Measurements from ENCODE around the gene NDST3.

NDST3 gene

DNA sequence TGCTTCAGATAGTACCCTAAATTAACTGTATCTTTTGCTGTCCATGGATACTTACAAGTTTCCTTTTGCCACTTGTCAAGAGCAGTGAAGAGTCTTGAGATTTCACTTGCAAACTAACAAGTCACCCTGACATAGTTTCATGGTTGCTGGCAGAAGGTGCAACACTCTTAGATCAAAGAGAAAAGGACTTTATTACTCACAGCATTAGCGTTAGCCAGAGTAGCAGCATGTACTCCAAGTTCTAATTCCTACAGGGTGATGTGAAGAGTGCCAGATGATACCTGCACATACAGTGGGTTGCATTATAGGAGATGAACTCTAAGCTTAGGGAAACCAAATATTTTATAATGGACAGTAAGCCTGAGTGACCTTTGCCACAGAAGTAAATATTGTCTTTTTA is 47.9 kb downstream of the NDST3 start:
- no peak for DNase-seq

DNA sequence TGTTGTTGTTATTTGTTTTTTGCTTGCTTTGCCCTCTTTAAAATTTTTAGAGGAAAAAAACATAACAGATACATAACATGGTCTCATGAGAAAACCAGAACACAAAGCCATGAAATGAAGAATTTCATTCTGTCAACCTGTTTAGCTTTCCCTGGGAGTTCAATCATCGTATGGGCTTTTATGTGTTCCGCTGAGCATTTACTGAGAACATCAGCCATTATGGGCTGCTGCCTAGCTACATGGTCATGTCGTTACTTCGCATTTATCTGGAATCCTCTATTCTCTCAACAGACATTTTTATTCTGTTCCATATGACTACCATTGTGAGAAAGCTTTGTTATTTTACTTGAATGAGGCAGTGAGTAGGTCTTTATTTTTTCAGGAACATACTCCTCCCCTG is 51.4 kb downstream of the NDST3 start:
- DNase-seq = no peak

DNA sequence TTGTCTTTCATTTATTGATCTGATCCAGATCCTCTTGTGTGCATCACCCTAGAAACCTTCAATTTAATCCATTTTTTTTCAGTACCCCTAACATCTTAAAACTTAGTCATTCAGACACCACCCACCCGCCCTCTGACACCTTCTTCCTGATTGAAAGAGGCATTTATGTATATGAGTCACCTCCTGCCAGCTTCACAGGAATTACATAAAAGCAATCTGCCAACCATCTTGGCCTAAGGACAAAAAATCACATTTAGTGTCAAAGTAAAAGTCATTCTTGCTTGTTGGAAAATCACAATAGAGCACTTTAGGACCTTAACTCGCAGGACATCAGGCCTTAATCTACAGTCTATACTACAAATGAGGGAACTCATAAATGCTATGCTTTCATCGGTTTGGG is 52.1 kb downstream of the NDST3 start:
- DNase-seq = peak; percentile 8

DNA sequence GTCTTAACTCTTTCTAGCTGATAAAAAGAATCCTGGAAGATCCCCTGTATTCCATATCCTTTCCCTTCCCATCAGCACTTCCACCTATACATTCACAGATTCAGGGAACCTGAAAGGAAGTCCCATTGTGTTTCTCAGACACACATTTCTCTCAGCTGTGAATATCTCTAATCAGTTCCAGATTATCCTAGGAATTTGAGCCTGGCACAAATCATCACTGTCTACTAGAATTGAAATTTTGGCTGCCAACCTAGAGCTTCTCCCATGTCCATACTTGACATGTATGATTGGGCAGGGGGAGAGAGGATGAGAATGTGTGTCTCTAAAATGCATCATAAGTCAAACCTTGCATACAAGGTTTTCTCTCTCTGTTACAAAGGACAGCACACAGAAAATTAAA is 53.1 kb downstream of the NDST3 start:
- DNase-seq = no peak

DNA sequence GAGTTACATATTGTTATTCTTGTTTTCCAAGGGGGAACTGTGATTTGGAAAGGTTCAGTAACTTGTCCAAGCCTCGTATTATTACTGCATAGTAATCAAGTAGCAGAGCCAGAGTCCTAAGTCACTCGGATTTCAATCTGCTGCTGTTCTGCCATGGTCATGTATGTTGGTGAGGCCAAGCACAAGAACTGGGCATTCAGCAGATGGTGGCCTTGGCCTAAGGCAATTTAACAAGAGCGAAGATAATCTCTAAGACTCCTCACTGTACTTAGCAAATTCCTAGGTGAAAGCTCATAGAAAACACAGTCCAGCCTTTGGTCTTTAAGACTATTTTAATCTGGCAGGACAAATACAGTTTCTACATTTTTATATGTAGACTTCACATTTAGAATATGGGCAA is 64.8 kb downstream of the NDST3 start:
- DNase-seq = no peak

DNA sequence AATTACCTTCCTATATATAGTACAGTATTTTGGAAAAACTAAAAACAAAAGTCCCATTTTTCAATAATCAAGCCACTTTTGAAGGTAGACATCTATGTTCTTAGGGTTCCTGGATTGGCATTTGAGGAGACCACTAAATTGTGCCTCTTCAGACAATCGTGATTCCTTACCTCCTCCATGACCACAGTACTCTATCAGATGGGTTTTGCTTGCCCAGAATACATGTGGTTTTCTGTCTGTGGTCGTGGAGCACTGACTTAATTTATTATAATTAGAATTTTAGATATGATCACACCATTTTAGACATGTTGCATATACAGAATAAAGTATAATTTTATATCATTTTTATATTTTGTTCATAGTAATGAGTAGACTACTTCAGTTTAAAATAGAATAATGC is 67.9 kb downstream of the NDST3 start:
- no peak for DNase-seq

DNA sequence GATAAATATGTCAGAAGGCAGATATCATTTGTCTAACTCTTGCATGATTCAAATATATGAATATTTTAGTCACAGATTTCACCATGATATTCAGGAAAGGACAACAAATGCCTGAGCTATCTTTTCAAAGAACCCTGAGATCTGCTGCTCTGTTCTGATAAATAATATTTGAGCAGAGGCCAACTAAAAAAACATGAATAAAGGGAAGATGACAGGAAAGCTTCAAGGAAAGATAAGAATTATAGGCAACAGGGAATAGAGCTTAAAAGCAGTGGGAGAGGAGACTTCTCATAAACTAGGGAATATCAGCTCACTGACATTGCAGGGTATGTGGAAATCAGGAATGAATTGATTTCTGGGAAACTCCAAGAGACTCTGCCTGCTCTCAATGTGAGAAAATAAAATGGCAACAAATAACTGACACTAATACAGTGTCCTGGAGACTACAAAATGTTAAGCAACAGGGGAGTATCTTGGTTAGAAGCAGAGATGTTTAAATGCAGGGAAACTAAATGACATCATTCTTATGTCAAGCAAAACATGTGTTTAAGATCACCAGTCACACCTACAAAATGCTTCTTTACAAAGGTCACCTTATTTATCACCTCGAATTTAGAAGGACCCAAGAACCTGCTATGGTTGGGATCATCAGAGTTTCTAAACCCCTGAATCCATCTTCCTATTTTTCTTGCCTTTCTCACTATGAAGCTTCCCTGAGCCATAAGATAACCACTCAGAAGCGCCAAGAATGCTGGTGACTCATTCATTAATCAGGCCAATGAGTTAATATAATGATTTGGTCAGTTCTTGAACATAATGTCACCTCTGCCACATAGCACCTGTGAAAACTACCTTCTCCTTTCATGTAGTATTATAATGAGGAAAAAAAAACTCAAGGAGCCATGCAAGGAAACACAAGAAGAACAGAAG is 78.1 kb downstream of the NDST3 start:
- DNase-seq = no peak

DNA sequence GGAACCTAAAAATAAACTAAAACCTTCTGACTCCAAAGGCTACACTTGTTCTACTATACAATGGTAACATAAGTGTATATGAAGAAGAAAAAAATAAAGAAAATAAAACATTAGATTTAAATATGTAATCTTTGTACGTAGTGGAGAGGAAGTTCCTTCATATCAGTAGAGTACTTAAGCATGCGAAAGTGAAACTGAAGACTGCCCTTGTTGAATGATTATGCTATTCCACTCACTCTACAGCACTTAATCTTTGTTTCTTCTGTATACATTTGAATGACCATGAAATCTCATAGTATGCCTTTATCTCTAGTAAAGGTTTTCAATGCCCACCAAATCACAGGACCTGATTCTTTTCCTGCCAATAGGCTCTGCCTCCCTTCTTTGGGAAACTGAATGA is 78.9 kb downstream of the NDST3 start:
- DNase-seq = peak; percentile 4

DNA sequence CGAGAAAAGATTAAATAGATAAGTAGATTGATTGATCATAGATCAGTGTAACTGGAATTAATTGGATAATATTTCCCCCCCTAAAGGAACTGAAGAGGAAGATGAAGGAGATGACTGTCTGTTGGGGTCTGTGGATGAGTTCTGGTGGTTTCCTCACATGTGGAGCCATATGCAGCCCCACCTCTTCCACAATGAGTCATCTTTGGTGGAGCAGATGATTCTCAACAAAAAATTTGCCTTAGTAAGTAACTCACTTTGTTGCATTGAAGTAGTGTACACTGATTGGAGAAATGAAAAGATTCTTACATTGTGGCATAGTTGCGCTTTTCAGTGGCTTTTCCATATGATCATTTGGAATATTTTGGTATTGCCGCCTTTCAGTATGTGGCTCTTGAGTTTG is 80.4 kb downstream of the NDST3 start:
- DNase-seq = no peak

DNA sequence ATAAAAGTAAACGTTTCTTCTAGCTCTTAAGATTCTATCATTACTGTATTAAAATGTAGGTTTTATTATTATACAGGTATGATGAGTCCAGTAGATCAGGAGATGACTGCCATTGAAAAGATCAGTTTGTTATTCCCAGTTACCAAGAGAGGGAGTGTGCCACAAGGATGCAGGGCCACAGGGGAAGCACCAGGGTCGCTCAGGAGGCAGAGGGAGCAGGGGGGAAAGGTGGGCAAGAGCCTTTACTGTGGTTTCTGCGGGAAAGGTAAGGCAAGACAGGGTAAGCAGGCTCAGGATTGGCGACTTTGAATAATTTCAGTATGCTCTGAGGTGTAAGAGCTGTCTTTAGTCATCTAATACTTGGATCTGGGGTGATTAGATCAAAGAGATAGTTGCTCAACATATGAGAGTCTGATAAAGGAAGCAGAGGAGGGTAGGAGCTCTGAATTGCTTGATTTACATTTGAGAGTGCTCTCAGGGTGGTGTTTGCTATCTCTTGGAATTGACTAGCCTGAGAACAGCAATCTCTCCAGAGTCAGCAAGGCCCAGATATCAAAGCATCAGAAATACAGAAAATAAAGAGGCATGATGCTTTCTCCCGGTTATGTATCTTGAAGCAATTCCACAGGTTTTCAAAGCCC is 86.0 kb downstream of the NDST3 start:
- DNase-seq = no peak

DNA sequence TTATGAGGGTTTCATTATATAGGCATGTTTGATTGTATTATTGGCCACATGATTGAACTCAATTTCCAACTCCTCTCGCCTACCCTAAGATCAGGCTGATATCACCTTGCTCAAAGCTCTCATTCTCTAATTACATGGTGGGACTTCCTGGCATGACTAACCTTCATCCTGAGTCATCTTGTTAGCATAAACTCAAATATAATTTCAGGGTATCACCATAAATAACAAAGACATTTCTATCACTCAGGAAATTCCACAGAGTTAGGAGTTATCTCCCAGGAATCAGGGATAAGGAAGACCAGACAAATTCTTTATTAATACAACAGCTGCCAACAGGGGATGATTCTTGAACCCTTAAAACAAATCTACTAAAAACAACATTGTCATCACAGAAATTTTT is 90.7 kb downstream of the NDST3 start:
- DNase-seq = no peak

DNA sequence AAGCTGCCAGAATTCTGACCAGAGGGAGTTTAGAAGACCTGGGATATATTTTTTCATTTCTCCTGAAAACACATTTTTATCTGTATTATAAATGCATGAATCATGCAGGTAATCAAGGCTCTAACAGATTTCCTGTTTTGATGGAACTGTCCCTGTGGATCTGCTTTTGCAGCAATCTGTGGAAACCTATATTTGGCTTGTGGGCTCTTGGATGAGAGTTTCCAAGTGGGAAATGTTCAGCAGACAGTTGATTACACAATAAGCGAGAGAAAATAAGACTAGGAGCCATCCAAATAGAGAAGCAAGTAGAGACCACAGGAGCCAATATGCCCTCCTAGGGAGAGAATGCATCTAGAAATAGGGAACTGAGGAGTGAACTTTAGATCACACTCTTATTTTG is 105.0 kb downstream of the NDST3 start:
- no peak for DNase-seq

DNA sequence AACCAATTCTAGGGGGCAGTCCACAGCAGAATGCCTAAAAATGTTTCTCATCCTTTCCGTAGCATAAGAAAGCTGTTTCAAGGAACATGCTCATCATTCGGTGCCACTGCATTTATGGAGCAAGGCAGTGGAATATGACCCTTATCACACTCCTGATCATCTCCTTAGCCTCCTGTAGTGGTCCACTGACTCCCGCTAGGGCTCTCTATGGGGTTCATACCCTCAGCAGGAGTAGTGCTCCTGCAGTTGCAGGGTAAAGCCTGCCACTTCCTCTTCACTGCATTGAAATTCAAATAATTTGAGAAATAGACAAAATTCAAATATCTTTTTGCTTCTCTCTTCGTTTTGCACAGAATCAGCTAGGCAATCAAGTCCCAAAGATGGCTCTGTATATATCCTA is 107.0 kb downstream of the NDST3 start:
- DNase-seq = no peak

DNA sequence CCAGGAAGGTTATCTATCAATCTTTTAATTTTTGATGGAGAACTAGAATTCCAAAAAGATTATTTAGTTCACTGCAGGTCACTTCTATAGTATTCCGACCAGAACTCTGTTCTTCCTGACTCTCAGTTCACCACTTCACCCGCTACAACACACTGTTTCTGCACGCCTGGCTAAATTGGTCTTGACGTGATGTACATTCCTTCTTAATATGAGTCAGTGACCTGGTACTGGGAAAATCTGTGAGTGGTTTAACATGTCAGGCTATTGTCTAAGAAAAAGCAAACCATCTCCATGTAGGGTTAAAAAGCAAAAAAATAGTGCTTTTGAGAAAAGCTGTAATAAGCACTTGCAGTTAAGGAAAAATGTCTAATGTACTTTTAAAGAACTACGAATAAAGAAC is 120.4 kb downstream of the NDST3 start:
- no peak for DNase-seq

DNA sequence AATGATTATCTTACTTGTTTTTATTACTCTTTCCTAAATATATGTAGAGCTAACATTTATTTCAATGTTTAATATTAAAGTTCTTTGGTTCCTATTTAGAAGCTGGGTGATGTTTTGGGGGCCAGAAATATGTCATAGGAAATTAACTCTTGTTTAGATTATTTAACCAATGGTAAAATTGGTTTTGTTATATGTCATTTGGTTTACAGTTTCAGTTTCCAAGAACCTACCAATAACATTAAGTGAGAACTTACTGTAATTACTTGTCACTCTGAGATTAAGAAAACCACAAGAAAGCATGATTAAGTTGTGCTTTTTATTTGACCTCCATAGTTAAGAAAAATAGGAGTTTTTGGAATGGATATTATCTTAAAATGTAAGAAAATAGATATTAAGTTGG is 121.2 kb downstream of the NDST3 start:
- DNase-seq = no peak

DNA sequence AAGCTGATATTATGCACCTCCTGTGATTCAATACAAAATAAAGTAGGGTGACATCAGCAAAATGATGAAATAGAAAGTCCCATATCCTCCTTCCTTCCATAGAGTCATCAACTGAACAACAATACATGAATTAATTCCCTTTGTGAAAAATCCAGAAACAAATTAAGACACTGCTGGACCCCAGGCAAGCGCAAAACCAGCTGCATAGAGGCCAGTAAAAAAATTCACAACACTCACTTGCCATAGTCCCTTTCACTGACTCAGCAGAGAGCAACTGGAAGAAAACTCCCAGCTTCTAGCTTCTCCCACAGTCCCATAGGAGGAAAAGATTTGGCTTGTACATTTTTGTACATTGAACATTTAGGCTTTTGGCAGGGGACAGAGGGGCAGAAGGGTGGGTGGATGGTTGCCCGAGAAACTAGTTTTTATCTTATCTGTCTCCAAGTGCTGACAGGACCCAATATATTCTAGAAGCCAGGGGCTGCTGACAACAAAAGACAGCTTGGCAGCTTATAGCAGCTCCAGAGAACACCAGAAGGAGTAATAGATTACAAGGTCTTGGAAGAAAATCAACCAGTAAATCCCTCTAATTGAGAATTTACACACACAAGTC is 124.6 kb downstream of the NDST3 start:
- DNase-seq = no peak

DNA sequence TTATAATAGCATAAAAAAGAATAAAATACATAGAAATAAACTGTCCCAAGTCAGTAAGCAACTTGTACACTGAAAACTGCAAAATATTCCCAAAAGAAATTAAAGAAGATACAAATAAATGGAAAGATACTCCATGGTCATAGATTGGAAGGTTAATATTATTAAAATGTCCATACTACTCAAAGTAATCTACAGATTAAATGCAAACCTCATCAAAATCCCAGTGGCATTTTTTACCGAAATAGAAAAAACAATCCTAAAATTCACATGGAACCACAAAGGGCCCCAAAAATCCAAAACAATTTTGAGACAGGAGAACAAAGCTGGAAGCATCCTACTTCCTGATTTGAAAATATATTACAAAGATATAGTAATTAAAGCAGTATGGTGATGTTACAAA is 133.0 kb downstream of the NDST3 start:
- DNase-seq = no peak

DNA sequence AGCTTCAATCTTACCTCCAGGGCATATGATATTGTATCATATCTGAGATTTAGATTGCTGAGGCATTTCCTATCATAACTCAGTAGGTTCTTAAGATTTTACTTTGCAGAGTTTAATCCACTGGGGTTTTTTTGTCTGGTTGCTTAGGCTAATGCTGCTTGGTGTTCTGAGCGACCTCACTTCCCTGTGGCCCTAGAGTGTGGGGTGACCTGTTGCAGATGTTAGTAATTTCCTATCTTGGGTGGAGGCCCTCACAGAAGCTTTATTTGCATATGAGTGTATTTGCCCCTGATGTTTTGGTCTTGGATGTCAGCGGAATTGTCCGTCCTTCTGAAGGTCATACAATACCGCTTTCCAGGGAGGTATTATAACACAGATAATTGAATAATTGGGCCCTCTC is 137.1 kb downstream of the NDST3 start:
- DNase-seq = no peak

DNA sequence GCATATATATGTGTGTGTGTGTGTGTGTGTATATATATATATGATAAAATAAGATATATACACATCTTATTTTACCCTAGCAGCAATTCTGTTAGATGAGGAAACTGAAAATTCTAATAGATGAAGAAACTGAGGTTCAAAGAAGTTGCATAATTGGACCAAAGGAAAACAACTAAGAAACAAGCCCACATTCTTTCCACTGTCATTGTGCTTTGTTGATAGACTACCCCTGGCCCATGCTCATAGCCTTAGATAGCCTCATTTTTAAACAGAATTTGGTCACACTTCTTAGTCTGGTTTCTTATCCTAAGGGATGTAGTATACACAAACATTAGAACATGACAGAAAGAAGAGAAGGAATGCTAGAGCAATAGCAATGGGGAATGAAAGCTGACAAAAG is 138.8 kb downstream of the NDST3 start:
- DNase-seq = no peak

DNA sequence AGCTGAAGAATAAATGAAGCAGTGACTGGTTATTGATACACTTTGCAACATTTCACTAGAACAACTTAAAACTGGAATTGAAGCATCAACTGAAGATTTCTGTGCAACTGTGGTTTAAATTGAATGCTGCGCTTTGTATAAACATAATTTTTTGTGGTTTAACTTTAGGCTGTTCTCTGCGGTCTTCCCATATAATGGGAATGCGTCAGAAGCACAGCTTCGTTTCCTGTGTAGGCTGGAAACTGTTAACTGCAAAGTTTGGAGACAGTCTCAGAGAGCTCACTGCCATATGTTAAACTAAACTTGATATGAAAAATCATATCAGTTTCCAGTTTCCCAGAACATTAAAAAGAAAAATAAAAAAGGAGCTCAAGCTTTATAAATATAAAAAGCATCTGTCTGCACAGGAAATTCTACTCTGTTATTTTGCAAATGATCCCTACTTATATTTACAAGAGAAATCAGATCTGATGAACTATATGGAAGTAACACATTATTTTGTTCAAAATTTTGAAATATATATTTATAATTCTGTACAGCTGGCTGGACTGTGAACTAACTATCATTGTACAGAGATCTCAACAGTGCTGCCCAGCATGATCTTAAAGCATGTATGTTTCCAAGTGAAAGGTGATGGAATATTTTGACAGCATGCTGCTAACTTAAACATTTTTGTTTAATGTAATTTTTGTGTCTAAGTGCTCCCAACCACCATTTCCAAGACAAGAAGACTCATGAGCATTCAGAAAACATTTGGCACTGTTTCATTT is 139.9 kb downstream of the NDST3 start:
- no peak for DNase-seq

DNA sequence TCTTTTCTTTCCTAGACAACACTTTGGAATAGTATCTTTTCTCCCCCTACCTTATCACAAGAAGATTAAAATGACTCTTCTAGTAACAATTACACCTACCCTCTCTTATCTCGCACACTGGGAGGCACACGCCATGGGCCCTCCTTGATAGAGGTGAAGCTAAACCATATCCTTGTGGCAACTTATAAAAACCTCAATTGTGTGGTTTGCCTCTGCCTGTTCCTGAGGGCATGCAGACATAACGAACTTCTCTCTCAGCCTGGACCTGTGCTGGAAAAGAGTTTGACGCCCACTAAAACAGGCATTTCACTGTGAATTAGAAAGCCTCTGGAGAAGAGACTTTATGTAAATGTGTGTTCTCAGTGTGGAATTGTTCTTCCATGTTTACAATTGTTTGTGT is 141.2 kb downstream of the NDST3 start:
- DNase-seq = no peak

DNA sequence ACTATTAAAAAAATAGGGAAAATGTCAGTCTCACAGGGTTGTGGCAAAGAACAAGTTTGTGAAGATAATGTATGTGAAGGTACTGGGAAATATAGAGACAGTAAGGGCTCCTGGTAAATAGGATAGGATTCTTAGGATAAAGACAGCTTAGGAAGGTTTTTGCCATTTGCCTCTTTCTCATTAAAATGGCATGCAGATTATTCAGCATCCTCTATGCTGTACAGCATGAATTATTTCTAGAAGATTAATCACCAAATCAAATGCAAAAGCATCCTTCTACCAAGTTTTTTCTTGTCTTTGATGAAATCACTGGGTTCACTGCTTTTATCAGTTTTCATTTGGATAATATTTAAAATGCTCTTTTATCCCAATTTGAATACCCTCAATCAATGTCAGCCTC is 142.8 kb downstream of the NDST3 start:
- DNase-seq = no peak

DNA sequence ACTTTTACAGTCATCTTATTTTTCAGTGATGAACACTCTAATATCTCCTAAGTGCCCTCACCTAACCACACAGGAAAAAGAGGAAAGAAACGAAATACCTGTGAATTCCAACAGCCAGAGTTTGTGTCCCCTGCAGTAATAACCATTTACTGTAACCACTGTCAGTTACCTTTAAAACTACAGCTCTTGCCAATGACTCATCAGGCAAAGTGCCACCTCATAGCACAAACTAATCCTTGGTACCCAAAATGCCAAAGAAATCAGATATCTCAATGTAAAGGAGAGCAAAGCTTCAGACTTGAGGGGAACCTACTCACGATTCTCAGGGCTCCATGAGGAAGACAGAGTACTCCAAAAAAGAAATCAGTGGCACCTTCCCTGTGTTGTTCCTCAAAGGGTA is 146.5 kb downstream of the NDST3 start:
- no peak for DNase-seq

DNA sequence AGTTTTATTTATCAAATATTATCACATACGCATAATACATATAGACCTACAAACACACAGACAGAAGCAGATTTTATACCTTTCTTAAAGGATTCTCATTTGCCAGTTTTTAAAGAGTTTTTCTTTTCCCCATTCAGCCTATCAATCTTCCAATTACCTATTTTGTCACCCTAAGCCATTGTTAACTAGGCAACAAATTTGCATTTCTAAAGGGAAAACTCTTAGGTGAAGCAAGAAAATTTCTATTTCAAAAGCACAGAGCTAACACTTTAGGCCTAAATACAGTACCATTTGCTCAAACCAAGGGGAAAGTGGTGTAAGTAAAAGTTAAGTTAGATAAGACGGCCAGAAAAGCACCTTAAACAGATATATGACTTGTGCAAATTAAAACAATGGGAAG is 156.6 kb downstream of the NDST3 start:
- DNase-seq = no peak

All from DMS53 (cell line).